ENCODE results near the gene C1QTNF5. TPM values are rescaled to one million over a fixed set of nuclear protein-coding genes. Genes with fewer than 3 reads are reported as not detected.

Gene C1QTNF5
- total RNA-seq, 1 donor from 2014 or later: 24.1 TPM

DNA sequence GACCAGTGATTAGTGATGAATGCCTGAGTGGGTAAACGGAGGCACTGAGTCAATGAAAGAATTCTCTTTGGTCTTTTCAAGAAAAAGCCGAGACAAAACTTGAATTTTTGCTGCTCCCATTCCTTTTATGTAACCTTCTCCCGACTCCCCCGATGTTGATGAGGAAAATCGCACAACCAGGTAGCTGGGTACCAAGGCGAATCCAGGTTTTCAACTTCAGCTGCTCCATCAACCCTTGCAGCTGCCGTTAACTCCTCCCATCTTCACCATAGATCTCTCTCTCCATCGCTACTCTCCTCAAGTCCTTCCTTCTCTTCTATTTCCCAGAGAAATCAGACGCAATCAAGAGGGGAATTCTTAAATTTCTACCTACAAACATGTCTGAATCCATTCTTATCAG is 41.4 kb upstream of the C1QTNF5 start:
- no peak for DNase-seq (ENCODE audit: low spot score in 2 of 2, unreplicated experiment in 2 of 2)
- no peak overlapping the region for H3K4me3 Mint-ChIP-seq
- no peaks in the 10 kb centered on the region for H3K9me3 Mint-ChIP-seq
- TF ChIP-seq, protein P1, sequence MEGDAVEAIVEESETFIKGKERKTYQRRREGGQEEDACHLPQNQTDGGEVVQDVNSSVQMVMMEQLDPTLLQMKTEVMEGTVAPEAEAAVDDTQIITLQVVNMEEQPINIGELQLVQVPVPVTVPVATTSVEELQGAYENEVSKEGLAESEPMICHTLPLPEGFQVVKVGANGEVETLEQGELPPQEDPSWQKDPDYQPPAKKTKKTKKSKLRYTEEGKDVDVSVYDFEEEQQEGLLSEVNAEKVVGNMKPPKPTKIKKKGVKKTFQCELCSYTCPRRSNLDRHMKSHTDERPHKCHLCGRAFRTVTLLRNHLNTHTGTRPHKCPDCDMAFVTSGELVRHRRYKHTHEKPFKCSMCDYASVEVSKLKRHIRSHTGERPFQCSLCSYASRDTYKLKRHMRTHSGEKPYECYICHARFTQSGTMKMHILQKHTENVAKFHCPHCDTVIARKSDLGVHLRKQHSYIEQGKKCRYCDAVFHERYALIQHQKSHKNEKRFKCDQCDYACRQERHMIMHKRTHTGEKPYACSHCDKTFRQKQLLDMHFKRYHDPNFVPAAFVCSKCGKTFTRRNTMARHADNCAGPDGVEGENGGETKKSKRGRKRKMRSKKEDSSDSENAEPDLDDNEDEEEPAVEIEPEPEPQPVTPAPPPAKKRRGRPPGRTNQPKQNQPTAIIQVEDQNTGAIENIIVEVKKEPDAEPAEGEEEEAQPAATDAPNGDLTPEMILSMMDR (IDR thresholded peaks at IDR 0.05; ENCODE audit: unreplicated experiment): no peak
- H3K4me1 Mint-ChIP-seq: peaks cover 13% of the 10 kb centered on the region
- H3K27me3 Mint-ChIP-seq (ENCODE audit: low read depth): peaks cover 2% of the 10 kb centered on the region
- no peak overlapping the region for H3K27ac Mint-ChIP-seq
- H3K36me3 Mint-ChIP-seq: no peaks in the 10 kb centered on the region

DNA sequence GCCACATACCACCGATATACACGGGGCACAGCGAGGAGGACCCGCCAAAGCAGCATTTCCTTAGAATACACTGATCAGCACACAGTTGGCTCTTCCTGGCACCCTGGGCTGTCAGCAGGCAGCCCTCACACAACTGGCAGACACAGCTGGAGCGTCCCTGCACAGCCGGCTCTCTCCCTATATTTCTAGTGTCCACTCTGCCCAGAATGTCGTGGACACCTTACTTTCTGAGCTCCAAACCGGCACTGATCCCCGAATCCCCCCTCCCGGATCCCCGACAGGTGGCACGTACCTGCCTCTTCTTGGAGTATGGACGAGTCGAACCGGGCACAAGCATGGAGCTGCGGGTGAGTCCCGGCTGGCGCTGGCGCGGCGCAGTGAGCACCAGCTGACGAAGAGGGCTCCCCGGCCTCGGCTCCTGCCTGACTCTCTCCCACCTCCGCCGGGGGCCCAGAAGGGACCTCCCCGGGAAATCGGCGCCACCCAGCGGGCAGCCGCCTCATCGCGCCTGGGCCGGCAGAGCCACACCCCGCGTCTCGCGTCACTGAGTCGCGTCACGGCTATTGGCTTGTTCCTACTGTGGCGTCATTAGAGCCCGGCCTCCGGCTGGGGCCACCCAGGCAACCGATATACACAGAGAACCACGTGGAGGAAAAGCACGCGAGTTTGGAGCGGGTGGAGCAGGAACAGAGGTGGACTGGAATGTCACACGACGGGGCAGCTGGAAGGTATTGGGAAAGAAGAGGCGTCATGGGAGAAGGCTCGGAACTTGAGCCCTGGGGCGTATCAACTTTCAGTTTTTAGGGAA is 40.7 kb upstream of the C1QTNF5 start, which contains the start of gene USP2:
USP2 (minus strand) TSS at position 510 of the 808 bp plus-strand sequence. CDS start 8,210 bp downstream, outside the sequence.
- peaks cover 17% of the 10 kb centered on the region for H3K4me1 Mint-ChIP-seq
- DNase-seq (ENCODE audit: low spot score in 2 of 2, unreplicated experiment in 2 of 2): peak; percentile 96 to 99
- TF ChIP-seq, protein P1 (IDR thresholded peaks at IDR 0.05; ENCODE audit: unreplicated experiment): peak; percentile 91
- no peaks in the 10 kb centered on the region for H3K9me3 Mint-ChIP-seq
- peaks cover 2% of the 10 kb centered on the region for H3K27me3 Mint-ChIP-seq (ENCODE audit: low read depth)
- H3K36me3 Mint-ChIP-seq: no peaks in the 10 kb centered on the region
- H3K27ac Mint-ChIP-seq: no peak within 1 kb of the TSS
- H3K4me3 Mint-ChIP-seq: no peak within 1 kb of the TSS

DNA sequence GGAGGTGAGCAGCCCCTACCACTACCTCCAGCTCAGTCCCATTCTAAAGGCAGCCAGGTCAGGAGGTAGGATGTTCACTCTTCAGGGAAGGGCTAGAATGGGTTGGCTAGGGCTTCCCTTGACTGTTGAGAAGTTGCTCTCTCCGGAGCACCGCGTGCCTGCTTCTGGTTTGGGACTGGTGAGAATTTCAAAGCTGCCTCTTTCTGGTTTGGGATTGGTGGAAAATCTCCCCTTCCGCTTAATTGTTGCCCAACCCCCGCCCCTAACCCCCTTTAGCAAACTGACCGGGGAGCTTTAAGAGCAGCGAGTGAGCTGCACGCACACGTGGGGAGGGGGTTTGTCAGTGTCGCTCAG is 40.1 kb upstream of the C1QTNF5 start:
- Mint-ChIP-seq H3K4me1 (peaks cover 22% of the 10 kb centered on the region), H3K9me3 (no peaks in the 10 kb centered on the region), H3K27me3 (ENCODE audit: low read depth) (peaks cover 2% of the 10 kb centered on the region), H3K4me3 (no peak overlapping the region), H3K36me3 (no peaks in the 10 kb centered on the region), H3K27ac (no peak overlapping the region)
- no peak for DNase-seq (ENCODE audit: low spot score in 2 of 2, unreplicated experiment in 2 of 2)
- TF ChIP-seq, protein P1 (IDR thresholded peaks at IDR 0.05; ENCODE audit: unreplicated experiment): no peak

DNA sequence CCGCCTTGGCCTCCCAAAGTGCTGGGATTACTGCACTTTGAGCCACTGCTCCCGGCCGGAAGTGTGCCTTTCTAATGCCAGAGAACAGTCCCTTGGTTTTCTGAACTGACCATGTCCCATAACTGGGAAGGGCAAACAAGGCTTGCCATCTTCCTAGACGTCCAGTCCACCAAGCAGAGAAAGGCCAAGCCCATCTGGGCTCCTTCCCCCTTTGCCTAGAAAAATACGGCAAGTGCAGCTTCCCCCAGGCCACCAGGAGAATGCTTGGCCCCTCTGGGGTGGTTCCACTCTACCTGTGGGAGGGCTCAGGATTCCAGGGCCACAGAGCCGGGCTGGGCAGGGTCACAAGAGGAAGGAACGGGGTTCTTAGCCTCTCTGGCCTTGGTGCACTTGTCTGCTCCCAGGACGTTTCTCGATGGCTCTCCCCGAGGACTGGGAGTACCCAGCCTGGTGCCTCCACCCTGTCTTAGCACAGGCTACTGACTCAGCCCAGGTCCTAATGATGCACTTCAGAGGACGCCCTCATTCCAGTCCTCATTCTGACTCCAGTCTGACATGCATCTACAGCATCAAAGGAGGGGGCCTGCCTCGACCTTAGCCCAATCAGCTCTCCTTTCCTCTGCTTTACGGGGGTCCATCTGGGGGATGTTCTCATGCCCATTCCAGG is 39.6 kb upstream of the C1QTNF5 start:
- no peak overlapping the region for H3K4me3 Mint-ChIP-seq
- H3K4me1 Mint-ChIP-seq: peaks cover 27% of the 10 kb centered on the region
- TF ChIP-seq, protein P1 (IDR thresholded peaks at IDR 0.05; ENCODE audit: unreplicated experiment): no peak
- no peaks in the 10 kb centered on the region for H3K36me3 Mint-ChIP-seq
- no peak for DNase-seq (ENCODE audit: low spot score in 2 of 2, unreplicated experiment in 2 of 2)
- H3K27me3 Mint-ChIP-seq (ENCODE audit: low read depth): peaks cover 2% of the 10 kb centered on the region
- no peak overlapping the region for H3K27ac Mint-ChIP-seq
- no peaks in the 10 kb centered on the region for H3K9me3 Mint-ChIP-seq

DNA sequence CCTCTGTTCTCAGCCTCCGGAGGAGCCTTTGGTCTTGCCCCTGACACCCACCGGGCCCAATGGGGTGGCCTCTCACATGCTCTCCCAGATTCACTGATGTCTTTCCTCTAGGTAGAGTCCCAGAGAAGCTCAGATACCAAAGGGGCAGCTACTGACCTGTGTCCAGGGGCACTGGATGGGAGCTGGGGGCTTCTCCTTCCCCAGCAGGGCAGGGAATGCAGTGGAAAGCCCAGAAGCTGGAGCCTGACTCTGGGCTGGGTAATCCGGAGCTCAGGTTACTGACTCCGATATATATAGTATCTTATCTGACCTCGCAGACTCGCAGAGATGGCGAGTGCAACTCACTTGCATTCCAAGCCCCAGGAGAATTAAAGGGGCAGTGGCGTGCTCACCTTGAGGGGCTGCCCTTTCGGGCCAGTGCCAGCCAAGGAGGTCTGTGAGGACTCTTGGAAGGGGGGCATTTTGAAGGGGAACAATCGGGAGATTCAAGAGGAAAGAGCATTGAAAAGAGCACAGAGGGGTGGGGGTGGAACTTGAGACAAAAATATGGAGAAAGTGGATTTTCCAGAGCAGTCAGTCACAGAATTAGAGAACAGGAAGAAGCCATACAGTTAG is 38.3 kb upstream of the C1QTNF5 start:
- Mint-ChIP-seq H3K27me3 (ENCODE audit: low read depth) (peaks cover 2% of the 10 kb centered on the region), H3K4me1 (peaks cover 41% of the 10 kb centered on the region), H3K4me3 (peak overlapping the region; percentile 50), H3K27ac (peak overlapping the region; percentile 92), H3K36me3 (no peaks in the 10 kb centered on the region), H3K9me3 (no peaks in the 10 kb centered on the region)
- TF ChIP-seq, protein P1 (IDR thresholded peaks at IDR 0.05; ENCODE audit: unreplicated experiment): no peak
- no peak for DNase-seq (ENCODE audit: low spot score in 2 of 2, unreplicated experiment in 2 of 2)

Measured in mesothelial cell of epicardium (in vitro differentiated cells).